SHP77 (cell line): ENCODE results near the gene SLFN12L.
"Not testable (repeated sequence)": the region's sequence is repeated elsewhere in the genome, so short reads cannot be mapped to it uniquely, and the experiment has no call there.

Source experiments
- DNase-seq, 2 experiments: peaks; one replicate each; lab custom pipeline; 2025; lab: John Stamatoyannopoulos, UW

The SLFN12L gene

DNA sequence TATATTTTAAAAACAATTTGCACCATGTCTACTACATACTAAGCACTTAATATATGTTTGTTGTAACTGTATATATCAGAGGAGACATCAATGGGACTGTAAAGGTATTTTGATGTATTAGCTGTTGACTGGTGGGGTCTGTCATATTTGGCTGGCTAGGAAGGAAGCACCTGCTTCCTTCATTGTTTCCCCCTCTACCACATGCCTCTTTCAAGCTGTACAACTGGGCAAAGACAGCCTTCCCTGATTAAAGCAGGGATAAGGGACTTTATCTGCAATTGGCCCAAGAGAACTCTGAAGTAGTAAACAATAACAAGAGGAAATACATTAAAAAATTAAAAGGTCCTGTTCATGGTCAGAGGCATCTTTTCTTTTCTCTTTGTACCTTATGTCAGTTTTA is 5.5 kb upstream of the SLFN12L start:
- DNase-seq = no peak

DNA sequence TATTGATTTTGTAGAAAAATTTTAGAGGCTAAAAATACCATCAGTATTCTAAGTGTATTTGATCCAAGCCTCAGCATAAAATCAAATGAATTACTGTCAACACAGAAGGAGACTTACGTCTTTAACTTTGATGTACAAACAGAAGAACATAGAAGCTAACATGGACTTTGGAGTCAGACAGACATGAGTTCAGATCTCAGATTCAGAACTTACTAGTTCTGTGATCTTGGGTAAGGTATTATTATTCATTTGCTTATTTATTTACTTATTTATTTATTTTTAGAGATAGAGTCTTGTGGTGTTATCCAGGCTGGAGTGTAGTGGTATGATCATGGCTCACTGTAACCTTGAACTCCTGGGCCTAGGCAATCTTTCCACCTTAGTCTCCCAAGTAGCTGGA is 4.0 kb upstream of the SLFN12L start:
- DNase-seq = no peak

- DNase-seq = no peak
These were observed 3.3 kb upstream of the SLFN12L start for GRCh38 chr17:35540589-35541404.

- DNase-seq = no peak
These were observed 2.2 kb upstream of the SLFN12L start for GRCh38 chr17:35539659-35540026.

- no peak for DNase-seq
These were observed 760 bp downstream of the SLFN12L start for GRCh38 chr17:35536664-35537171.

DNA sequence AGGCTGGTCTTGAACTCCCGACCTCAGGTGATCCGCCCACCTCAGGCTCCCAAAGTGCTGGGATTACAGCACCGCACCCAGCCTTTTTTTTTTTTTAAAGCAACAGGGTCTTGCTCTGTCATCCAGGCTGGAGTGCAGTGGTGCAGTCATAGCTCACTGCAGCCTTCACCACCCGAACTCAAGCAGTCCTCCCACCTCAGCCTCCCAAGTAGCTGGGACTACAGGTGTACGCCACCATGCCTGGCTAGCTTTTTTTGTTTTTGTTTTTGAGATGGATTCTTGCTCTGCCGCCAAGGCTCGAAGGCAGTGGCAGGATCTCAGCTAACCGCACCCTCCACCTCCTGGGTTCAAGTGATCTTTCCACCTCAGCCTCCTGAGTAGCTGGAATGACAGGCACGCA is 2.1 kb downstream of the SLFN12L start:
- not testable (repeated sequence) for DNase-seq

GRCh38 chr17:35534576-35535093 is 2.8 kb downstream of the SLFN12L start:
- no peak for DNase-seq

- no peak for DNase-seq
These were observed 6.3 kb downstream of the SLFN12L start for GRCh38 chr17:35531160-35531559.

DNA sequence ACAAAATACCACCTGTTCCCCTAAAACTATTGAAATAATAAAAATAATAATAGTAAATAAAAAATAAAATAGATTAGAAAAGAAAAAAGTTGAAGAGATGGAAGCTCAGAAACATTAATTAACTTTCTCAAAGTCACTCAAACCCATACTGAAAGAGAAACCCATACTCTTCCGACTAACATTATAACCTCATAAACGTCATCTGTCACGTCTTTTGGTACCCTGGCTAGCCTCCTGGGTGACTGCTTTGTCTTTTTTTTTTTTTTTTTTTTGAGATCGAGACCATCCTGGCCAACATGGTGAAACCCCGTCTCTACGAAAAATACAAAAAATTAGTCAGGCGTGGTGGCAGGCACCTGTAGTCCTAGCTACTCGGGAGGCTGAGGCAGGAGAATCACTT is 7.6 kb downstream of the SLFN12L start:
- no peak for DNase-seq

DNA sequence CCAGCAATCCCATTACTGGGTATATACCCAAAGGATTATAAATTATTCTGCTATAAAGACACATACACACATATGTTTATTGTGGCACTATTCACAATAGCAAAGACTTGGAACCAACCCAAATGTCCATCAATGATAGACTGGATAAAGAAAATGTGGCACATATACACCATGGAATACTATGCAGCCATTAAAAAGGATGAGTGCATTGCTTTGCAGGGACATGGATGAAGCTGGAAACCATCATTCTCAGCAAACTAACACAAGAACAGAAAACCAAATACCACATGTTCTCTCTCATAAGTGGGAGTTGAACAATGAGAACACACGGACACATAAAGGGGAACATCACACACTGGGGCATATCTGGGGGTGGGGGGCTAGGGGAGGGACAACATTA is 8.2 kb downstream of the SLFN12L start:
- DNase-seq = not testable (repeated sequence)

DNA sequence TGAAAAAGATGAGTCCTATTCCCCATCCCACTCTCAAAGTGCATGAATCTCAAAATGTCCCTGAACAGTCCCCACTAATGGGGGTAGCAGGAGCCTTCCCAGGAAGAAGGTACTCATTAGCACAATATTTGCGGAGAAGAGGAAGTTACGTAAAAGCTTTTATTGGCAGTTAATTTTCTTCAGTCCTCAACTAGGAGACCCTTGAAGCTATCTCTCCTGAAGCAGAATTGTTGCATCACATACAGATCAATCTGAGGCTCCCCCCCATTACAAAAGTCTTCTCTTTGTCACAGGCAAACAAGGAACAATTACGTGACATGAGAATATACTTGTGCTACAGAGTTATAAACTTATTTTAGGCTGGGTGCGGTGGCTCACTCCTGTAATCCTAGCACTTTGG is 14.2 kb downstream of the SLFN12L start:
- DNase-seq = no peak

- DNase-seq = not testable (repeated sequence)
These were observed 15.7 kb downstream of the SLFN12L start for GRCh38 chr17:35521654-35522256.

- DNase-seq = no peak
These were observed 16.3 kb downstream of the SLFN12L start for GRCh38 chr17:35521150-35521549.

DNA sequence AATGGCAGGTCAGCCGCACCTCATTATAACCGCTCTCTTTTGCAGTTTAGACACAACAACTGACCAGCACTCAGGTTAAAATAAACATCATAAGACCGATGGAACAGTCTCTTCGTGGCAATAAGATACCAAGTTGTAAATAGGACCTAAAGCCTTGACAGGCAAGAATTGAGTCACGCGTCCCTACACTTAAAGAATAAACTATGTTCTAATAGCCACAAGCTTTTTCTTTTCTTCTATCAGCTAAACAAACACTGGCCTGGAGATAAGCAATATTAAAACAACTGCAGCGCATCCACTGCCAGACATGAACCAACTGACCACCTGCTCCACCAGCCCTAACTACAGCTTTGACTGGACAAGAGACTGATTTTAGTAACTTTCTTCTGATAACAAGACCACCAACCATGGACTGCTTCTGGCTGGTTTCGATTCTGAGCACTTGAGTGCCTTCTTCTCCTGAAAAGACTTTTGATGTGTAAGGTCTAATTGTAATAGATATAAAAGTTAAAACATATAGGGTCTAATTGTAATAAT is 17.5 kb downstream of the SLFN12L start:
- no peak for DNase-seq

DNA sequence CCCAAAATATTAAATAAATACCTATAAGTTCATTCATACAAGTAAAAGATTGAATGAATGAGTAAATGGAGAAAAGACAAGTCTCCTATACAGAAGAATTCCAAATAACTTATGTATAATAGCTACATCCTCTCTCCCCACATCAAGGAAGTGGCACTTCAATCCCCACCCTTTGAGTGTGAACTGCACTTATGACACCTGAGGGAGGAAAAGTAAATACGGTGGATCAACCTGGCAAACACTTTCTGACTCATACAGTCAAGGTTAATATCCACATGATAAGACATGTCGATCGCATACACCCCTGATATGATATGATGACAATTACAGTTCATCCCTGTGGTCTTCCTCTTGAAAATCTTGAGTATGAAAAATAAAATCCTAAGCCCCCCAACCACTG is 18.0 kb downstream of the SLFN12L start:
- no peak for DNase-seq

DNA sequence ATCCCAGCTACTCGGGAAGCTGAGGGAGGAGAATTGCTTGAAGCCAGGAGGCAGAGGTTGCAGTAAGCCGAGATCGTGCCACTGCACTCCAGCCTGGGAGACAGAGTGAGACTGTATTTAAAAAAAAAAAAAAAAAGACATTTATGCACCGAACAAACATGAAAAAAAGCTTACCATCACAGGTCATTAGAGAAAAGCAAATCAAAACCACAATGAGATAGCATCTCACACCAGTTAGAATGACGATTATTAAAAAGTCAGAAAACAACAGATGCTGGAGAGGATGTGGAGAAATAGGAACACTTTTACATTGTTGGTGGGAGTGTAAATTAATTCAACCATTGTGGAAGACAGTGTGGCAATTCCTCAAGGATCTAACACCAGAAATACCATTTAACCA is 19.0 kb downstream of the SLFN12L start:
- DNase-seq = not testable (repeated sequence)

DNA sequence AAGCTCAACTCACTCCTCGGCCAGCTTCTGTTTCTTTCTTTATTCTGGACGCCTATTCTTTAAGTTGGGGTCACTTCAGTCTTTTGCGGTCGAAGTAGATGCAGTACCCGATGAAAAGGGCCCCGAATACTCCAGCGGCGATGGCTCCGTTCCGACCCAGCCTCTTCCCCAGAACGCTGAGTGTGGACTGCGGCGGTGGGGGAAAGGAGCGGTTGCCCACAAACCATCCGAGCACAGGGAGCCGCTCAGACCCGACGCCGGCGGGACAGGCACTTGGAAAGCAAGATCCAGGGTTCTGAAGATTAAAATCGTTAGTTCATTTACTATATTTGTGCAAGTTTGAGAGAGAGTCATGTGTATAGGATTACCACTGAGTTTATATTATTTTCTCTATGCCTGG is 22.5 kb downstream of the SLFN12L start:
- no peak for DNase-seq

DNA sequence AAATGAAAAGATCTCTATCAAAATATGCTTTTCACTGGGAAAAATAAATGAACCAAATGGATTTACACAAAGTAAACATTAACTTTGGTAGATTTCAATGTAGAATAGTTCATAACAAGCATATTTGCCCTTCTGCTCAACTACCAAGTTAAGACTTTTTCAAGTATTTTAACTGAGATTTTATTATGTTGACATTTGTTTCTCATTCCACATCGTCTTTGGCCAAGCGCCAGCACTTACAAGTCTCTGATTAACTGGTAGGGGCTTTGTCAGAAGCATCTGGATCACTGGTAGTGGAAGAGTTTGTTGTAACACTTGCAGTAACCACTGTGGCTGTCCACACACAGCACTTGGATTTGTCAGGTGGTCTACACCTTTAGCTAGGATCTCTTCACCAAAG is 22.9 kb downstream of the SLFN12L start:
- no peak for DNase-seq

- no peak for DNase-seq
These were observed 27.4 kb downstream of the SLFN12L start for GRCh38 chr17:35510052-35510451.

DNA sequence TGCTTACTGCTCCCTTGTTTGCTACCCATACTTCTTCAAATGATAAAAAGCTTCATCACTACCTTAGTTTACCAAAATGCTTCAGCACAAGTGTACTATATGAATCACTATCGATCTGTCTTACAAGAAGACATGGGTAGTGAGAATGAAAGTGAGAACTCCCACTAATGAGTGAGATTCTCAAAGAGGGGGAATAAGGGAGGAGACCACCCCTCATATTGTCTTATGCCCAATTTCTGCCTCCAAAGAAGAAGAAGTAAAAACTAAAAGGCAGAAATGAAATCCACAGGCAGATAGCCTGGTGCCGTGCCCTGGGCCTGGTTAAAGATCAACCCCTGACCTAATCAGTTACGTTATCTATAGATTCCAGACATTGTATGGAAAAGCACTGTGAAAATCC is 29.8 kb downstream of the SLFN12L start:
- DNase-seq = not testable (repeated sequence)

DNA sequence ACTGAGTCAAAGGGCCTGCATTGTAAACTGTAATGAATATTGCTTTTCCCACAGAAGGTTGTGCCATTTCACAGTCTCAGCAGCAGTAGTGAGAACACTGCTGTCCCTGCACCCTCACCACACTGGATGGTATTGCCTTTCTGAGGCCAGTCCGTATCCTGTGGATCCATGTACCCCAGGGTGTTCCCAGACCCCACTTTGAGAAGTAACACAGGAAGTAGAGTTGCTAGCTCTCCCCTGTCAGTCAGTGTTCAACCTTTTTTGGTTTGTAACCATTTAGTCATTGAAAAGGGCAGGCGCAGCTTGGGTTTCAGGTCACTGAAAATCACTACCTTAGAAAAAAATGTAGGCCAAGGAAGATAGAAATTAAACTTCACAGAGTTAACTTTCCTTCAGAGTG is 37.9 kb downstream of the SLFN12L start:
- DNase-seq = no peak

- DNase-seq = no peak
These were observed 38.9 kb downstream of the SLFN12L start for GRCh38 chr17:35498448-35499178.
